Activated B cell treated with CpG ODN at 0.5 μM for 24 hours (primary cell): ENCODE measurements around the gene CBFA2T2. TPM values are rescaled to one million over a fixed set of nuclear protein-coding genes. Genes with fewer than 3 reads are reported as not detected.
"Not testable (repeated sequence)": the region's sequence is repeated elsewhere in the genome, so short reads cannot be mapped to it uniquely, and the experiment has no call there.

ENCODE experiments used
- ATAC-seq: fragments of 200-7000 bp; cut with Tn5 transposase; one replicate; pipeline ENCODE4 v1.10.0; 2021; ENCODE audit warnings: low read depth, mild to moderate bottlenecking, moderate library complexity
- CTCF ChIA-PET: fragments of 350-600 bp; sonication (Branson Sonifier 250); formaldehyde crosslinking; loops from one replicate; lab custom pipeline; 2021; ENCODE audit warnings: antibody characterized with exemption; lab: Charles Lee
- POLR2A ChIA-PET: fragments of 350-600 bp; sonication (Branson Sonifier 250); formaldehyde crosslinking; loops from one replicate; lab custom pipeline; 2021; ENCODE audit warnings: antibody characterized with exemption; lab: Charles Lee
- DNase-seq: peaks from one replicate; pipeline ENCODE4 v3.0.0; 2022
- H3K27ac Mint-ChIP-seq: one replicate; pipeline ENCODE4 v1.8.0; 2020; ENCODE audit warnings: mixed read lengths
- H3K27me3 Mint-ChIP-seq: one replicate; pipeline ENCODE4 v1.8.0; 2021; ENCODE audit warnings: mixed read lengths
- H3K36me3 Mint-ChIP-seq: one replicate; pipeline ENCODE4 v1.8.0; 2021; ENCODE audit warnings: low read depth, mixed read lengths
- H3K4me1 Mint-ChIP-seq: one replicate; pipeline ENCODE4 v1.8.0; 2021; ENCODE audit warnings: mixed read lengths
- H3K4me3 Mint-ChIP-seq: one replicate; pipeline ENCODE4 v1.8.0; 2020; ENCODE audit warnings: mild to moderate bottlenecking, mixed read lengths
- H3K9me3 Mint-ChIP-seq: one replicate; pipeline ENCODE4 v1.8.0; 2020; ENCODE audit warnings: mixed read lengths
- CTCF ChIP-seq: fragments of 200-600 bp; IDR thresholded peaks from one replicate; pipeline ENCODE4 v1.8.0; 2022; ENCODE audit warnings: antibody characterized with exemption, mild to moderate bottlenecking
- intact Hi-C: fragments of 100-400 bp; cut with micrococcal nuclease; formaldehyde crosslinking; loops from one replicate; pipeline ENCODE4 v1.15.1; 2024
- total RNA-seq: library from RNA; stranded (reverse); gene quantifications from 2 replicates; pipeline ENCODE4 v1.2.3, GENCODE V29; 2022

CBFA2T2 gene
- total RNA-seq, 1 donor from 2014 or later: 15.8 TPM

- CTCF ChIA-PET: interaction anchor here (1.5 kb wide), 1 partner anchor 64 kb away, joined by 5 read pairs; no protein-coding TSS in a partner anchor
- H3K27me3 Mint-ChIP-seq: no peaks in the 10 kb centered on the region
- H3K4me1 Mint-ChIP-seq: peaks cover 19% of the 10 kb centered on the region
- ATAC-seq: no peak
- TF ChIP-seq CTCF: no peak
- peak overlapping the region; percentile 65 for H3K27ac Mint-ChIP-seq
- POLR2A ChIA-PET: interaction anchor here (0.5 to 2.6 kb wide), 16 partner anchors 8 to 621 kb away, joined by 3 to 23 read pairs (median 6); partner anchors contain the start of genes ACTL10, CHMP4B, EIF2S2 and SNTA1
- intact Hi-C loops: loop anchor here (1.0 to 10.0 kb wide), 4 partner anchors 114 to 622 kb away; partner anchors contain the start of genes ACTL10, EIF2S2 and RALY
- no peaks in the 10 kb centered on the region for H3K9me3 Mint-ChIP-seq
- DNase-seq: no peak
- peak overlapping the region; percentile 84 for H3K4me3 Mint-ChIP-seq
- H3K36me3 Mint-ChIP-seq: peaks cover 7% of the 10 kb centered on the region
Observed at GRCh38 chr20:33490934-33491656, 1.2 kb downstream of the CBFA2T2 start.

- H3K4me3 Mint-ChIP-seq: no peak overlapping the region
- no peak for ATAC-seq
- intact Hi-C loops: loop anchor here (10.0 kb wide), 1 partner anchor 112 kb away; no protein-coding TSS in a partner anchor
- H3K27me3 Mint-ChIP-seq: no peaks in the 10 kb centered on the region
- no peak overlapping the region for H3K27ac Mint-ChIP-seq
- no peak for TF ChIP-seq CTCF
- H3K4me1 Mint-ChIP-seq: peaks cover 29% of the 10 kb centered on the region
- ChIA-PET CTCF (no interaction called here), POLR2A (no interaction called here)
- H3K9me3 Mint-ChIP-seq: no peaks in the 10 kb centered on the region
- no peak for DNase-seq
- peaks cover 11% of the 10 kb centered on the region for H3K36me3 Mint-ChIP-seq
Observed at GRCh38 chr20:33493076-33493766, 3.3 kb downstream of the CBFA2T2 start.

GRCh38 chr20:33496776-33497175, 6.9 kb downstream of the CBFA2T2 start:
- CTCF ChIA-PET, H3K27ac Mint-ChIP-seq: not testable (repeated sequence)
- peaks cover 38% of the 10 kb centered on the region for H3K4me1 Mint-ChIP-seq

GRCh38 chr20:33499355-33499754, 9.5 kb downstream of the CBFA2T2 start:
- no peak overlapping the region for H3K27ac Mint-ChIP-seq
- DNase-seq (no peak), ATAC-seq (no peak)
- peaks cover 38% of the 10 kb centered on the region for H3K4me1 Mint-ChIP-seq
- no peaks in the 10 kb centered on the region for H3K27me3 Mint-ChIP-seq
- POLR2A ChIA-PET: interaction anchor here (1.4 kb wide), 1 partner anchor 9 kb away, joined by 7 read pairs; the partner anchor contains the start of gene CBFA2T2
- H3K9me3 Mint-ChIP-seq: no peaks in the 10 kb centered on the region
- intact Hi-C loops: loop anchor here (10.0 kb wide), 1 partner anchor 105 kb away; no protein-coding TSS in a partner anchor
- H3K36me3 Mint-ChIP-seq: peaks cover 11% of the 10 kb centered on the region
- H3K4me3 Mint-ChIP-seq: no peak overlapping the region
- no peak for TF ChIP-seq CTCF
- CTCF ChIA-PET: no interaction called here

More at GRCh38 chr20:33496776-33497175, 6.9 kb downstream of the CBFA2T2 start:
- peaks cover 11% of the 10 kb centered on the region for H3K36me3 Mint-ChIP-seq
- H3K4me3 Mint-ChIP-seq, H3K9me3 Mint-ChIP-seq, DNase-seq, H3K27me3 Mint-ChIP-seq, ATAC-seq: not testable (repeated sequence)
- POLR2A ChIA-PET: interaction anchor here (0.6 to 0.7 kb wide), 2 partner anchors 49 to 1039 kb away, joined by 4 read pairs; no protein-coding TSS in a partner anchor
- intact Hi-C loops: loop anchor here (10.0 kb wide), 1 partner anchor 108 kb away; no protein-coding TSS in a partner anchor

- no peaks in the 10 kb centered on the region for H3K9me3 Mint-ChIP-seq
- ChIA-PET CTCF (no interaction called here), POLR2A (interaction anchor here (0.6 to 0.7 kb wide), 2 partner anchors 11 to 41 kb away, joined by 3 to 5 read pairs; partner anchors contain the start of gene CBFA2T2)
- H3K4me1 Mint-ChIP-seq: peaks cover 41% of the 10 kb centered on the region
- DNase-seq: no peak
- intact Hi-C loops: no loop called here
- TF ChIP-seq CTCF: no peak
- H3K36me3 Mint-ChIP-seq: peaks cover 13% of the 10 kb centered on the region
- H3K27me3 Mint-ChIP-seq: no peaks in the 10 kb centered on the region
- H3K4me3 Mint-ChIP-seq: no peak overlapping the region
- no peak overlapping the region for H3K27ac Mint-ChIP-seq
- ATAC-seq: no peak
Observed at GRCh38 chr20:33501000-33501399, 11.1 kb downstream of the CBFA2T2 start.
